ENCODE measurements around the gene WDR88. TPM values are rescaled to one million over a fixed set of nuclear protein-coding genes. Genes with fewer than 3 reads are reported as not detected.

Gene WDR88
- polyA plus RNA-seq, 4 donors: 0.56 TPM; not detected in 3

GRCh38 chr19:33199441-33200265, 67.7 kb downstream of the WDR88 start:
- Histone ChIP-seq H3K27ac (ENCODE audit: low read depth in 1 of 3, low read length in 2 of 3) (no peak overlapping the region), H3K9me3 (ENCODE audit: control insufficient read depth in 2 of 2, insufficient read depth in 1 of 2, low read depth in 1 of 2, low read length in 1 of 2) (no peaks in the 10 kb centered on the region), H3K36me3 (ENCODE audit: control insufficient read depth in 3 of 3, insufficient read depth in 2 of 3, low read depth in 1 of 3, low read length in 3 of 3) (peaks cover 0 to 79% (median 0%) of the 10 kb centered on the region in 3 donors), H3K27me3 (ENCODE audit: control insufficient read depth in 3 of 3, insufficient read depth in 3 of 3, low read length in 3 of 3) (no peaks in the 10 kb centered on the region), H3K4me1 (ENCODE audit: control insufficient read depth in 3 of 3, insufficient read depth in 2 of 3, low read depth in 1 of 3, low read length in 2 of 3) (peaks cover 0 to 11% (median 0%) of the 10 kb centered on the region in 3 donors), H3K4me3 (ENCODE audit: low read depth in 1 of 3, low read length in 3 of 3) (no peak overlapping the region)
- FAIRE-seq: no peak
- DNase-seq: no peak
- WGBS, 3 donors: 65 to 77% (median 74%) methylated on average over 8 of the region's 8 CpGs

- FAIRE-seq: no peak
- no peak overlapping the region for H3K27ac ChIP-seq (ENCODE audit: low read depth in 1 of 3, low read length in 2 of 3)
- peaks cover 0 to 95% (median 0%) of the 10 kb centered on the region in 3 donors for H3K36me3 ChIP-seq (ENCODE audit: control insufficient read depth in 3 of 3, insufficient read depth in 2 of 3, low read depth in 1 of 3, low read length in 3 of 3)
- H3K9me3 ChIP-seq (ENCODE audit: control insufficient read depth in 2 of 2, insufficient read depth in 1 of 2, low read depth in 1 of 2, low read length in 1 of 2): no peaks in the 10 kb centered on the region
- H3K4me3 ChIP-seq (ENCODE audit: low read depth in 1 of 3, low read length in 3 of 3): no peak overlapping the region
- no peak for DNase-seq
- no peaks in the 10 kb centered on the region for H3K27me3 ChIP-seq (ENCODE audit: control insufficient read depth in 3 of 3, insufficient read depth in 3 of 3, low read length in 3 of 3)
- peaks cover 0 to 3% (median 0%) of the 10 kb centered on the region in 3 donors for H3K4me1 ChIP-seq (ENCODE audit: control insufficient read depth in 3 of 3, insufficient read depth in 2 of 3, low read depth in 1 of 3, low read length in 2 of 3)
- 86 to 93% (median 87%) methylated on average over 6 of the region's 6 CpGs for WGBS, 3 donors
These were observed 69.6 kb downstream of the WDR88 start for GRCh38 chr19:33201473-33201872.

GRCh38 chr19:33201886-33202545, 70.1 kb downstream of the WDR88 start:
- Histone ChIP-seq H3K27me3 (ENCODE audit: control insufficient read depth in 3 of 3, insufficient read depth in 3 of 3, low read length in 3 of 3) (no peaks in the 10 kb centered on the region), H3K36me3 (ENCODE audit: control insufficient read depth in 3 of 3, insufficient read depth in 2 of 3, low read depth in 1 of 3, low read length in 3 of 3) (peaks cover 0 to 93% (median 0%) of the 10 kb centered on the region in 3 donors), H3K4me1 (ENCODE audit: control insufficient read depth in 3 of 3, insufficient read depth in 2 of 3, low read depth in 1 of 3, low read length in 2 of 3) (peaks cover 0 to 3% (median 0%) of the 10 kb centered on the region in 3 donors), H3K4me3 (ENCODE audit: low read depth in 1 of 3, low read length in 3 of 3) (no peak overlapping the region), H3K9me3 (ENCODE audit: control insufficient read depth in 2 of 2, insufficient read depth in 1 of 2, low read depth in 1 of 2, low read length in 1 of 2) (no peaks in the 10 kb centered on the region), H3K27ac (ENCODE audit: low read depth in 1 of 3, low read length in 2 of 3) (no peak overlapping the region)
- FAIRE-seq: no peak
- DNase-seq: no peak
- whole genome bisulfite sequencing, 3 donors: 90 to 94% (median 91%) methylated on average over 14 to 15 of the region's 15 CpGs

GRCh38 chr19:33202546-33203507, 70.9 kb downstream of the WDR88 start:
- Histone ChIP-seq H3K9me3 (ENCODE audit: control insufficient read depth in 2 of 2, insufficient read depth in 1 of 2, low read depth in 1 of 2, low read length in 1 of 2) (no peaks in the 10 kb centered on the region), H3K36me3 (ENCODE audit: control insufficient read depth in 3 of 3, insufficient read depth in 2 of 3, low read depth in 1 of 3, low read length in 3 of 3) (peaks cover 0 to 93% (median 0%) of the 10 kb centered on the region in 3 donors), H3K4me3 (ENCODE audit: low read depth in 1 of 3, low read length in 3 of 3) (no peak overlapping the region), H3K27ac (ENCODE audit: low read depth in 1 of 3, low read length in 2 of 3) (no peak overlapping the region), H3K27me3 (ENCODE audit: control insufficient read depth in 3 of 3, insufficient read depth in 3 of 3, low read length in 3 of 3) (no peaks in the 10 kb centered on the region), H3K4me1 (ENCODE audit: control insufficient read depth in 3 of 3, insufficient read depth in 2 of 3, low read depth in 1 of 3, low read length in 2 of 3) (no peaks in the 10 kb centered on the region)
- no peak for FAIRE-seq
- 89 to 91% (median 90%) methylated on average over 27 of the region's 27 CpGs for WGBS, 3 donors
- DNase-seq: no peak

GRCh38 chr19:33203529-33203928, 71.6 kb downstream of the WDR88 start:
- H3K27me3 ChIP-seq (ENCODE audit: control insufficient read depth in 3 of 3, insufficient read depth in 3 of 3, low read length in 3 of 3): no peaks in the 10 kb centered on the region
- 81 to 87% (median 85%) methylated on average over 6 of the region's 6 CpGs for WGBS, 3 donors
- no peak overlapping the region for H3K27ac ChIP-seq (ENCODE audit: low read depth in 1 of 3, low read length in 2 of 3)
- no peaks in the 10 kb centered on the region for H3K9me3 ChIP-seq (ENCODE audit: control insufficient read depth in 2 of 2, insufficient read depth in 1 of 2, low read depth in 1 of 2, low read length in 1 of 2)
- no peaks in the 10 kb centered on the region for H3K4me1 ChIP-seq (ENCODE audit: control insufficient read depth in 3 of 3, insufficient read depth in 2 of 3, low read depth in 1 of 3, low read length in 2 of 3)
- H3K4me3 ChIP-seq (ENCODE audit: low read depth in 1 of 3, low read length in 3 of 3): no peak overlapping the region
- DNase-seq (no peak), FAIRE-seq (no peak)
- peaks cover 0 to 93% (median 0%) of the 10 kb centered on the region in 3 donors for H3K36me3 ChIP-seq (ENCODE audit: control insufficient read depth in 3 of 3, insufficient read depth in 2 of 3, low read depth in 1 of 3, low read length in 3 of 3)

- Histone ChIP-seq H3K9me3 (ENCODE audit: control insufficient read depth in 2 of 2, insufficient read depth in 1 of 2, low read depth in 1 of 2, low read length in 1 of 2) (no peaks in the 10 kb centered on the region), H3K4me3 (ENCODE audit: low read depth in 1 of 3, low read length in 3 of 3) (no peak overlapping the region), H3K36me3 (ENCODE audit: control insufficient read depth in 3 of 3, insufficient read depth in 2 of 3, low read depth in 1 of 3, low read length in 3 of 3) (peaks cover 0 to 90% (median 0%) of the 10 kb centered on the region in 3 donors), H3K4me1 (ENCODE audit: control insufficient read depth in 3 of 3, insufficient read depth in 2 of 3, low read depth in 1 of 3, low read length in 2 of 3) (no peaks in the 10 kb centered on the region), H3K27ac (ENCODE audit: low read depth in 1 of 3, low read length in 2 of 3) (no peak overlapping the region), H3K27me3 (ENCODE audit: control insufficient read depth in 3 of 3, insufficient read depth in 3 of 3, low read length in 3 of 3) (no peaks in the 10 kb centered on the region)
- FAIRE-seq (no peak), DNase-seq (no peak)
- 86 to 91% (median 90%) methylated on average over 29 to 32 of the region's 32 CpGs for WGBS, 3 donors
These were observed 72.4 kb downstream of the WDR88 start for GRCh38 chr19:33204136-33204973.

GRCh38 chr19:33205110-33205509, 73.2 kb downstream of the WDR88 start:
- no peaks in the 10 kb centered on the region for H3K27me3 ChIP-seq (ENCODE audit: control insufficient read depth in 3 of 3, insufficient read depth in 3 of 3, low read length in 3 of 3)
- no peak overlapping the region for H3K4me3 ChIP-seq (ENCODE audit: low read depth in 1 of 3, low read length in 3 of 3)
- H3K9me3 ChIP-seq (ENCODE audit: control insufficient read depth in 2 of 2, insufficient read depth in 1 of 2, low read depth in 1 of 2, low read length in 1 of 2): no peaks in the 10 kb centered on the region
- DNase-seq (no peak), FAIRE-seq (no peak)
- peaks cover 0 to 89% (median 0%) of the 10 kb centered on the region in 3 donors for H3K36me3 ChIP-seq (ENCODE audit: control insufficient read depth in 3 of 3, insufficient read depth in 2 of 3, low read depth in 1 of 3, low read length in 3 of 3)
- no peak overlapping the region for H3K27ac ChIP-seq (ENCODE audit: low read depth in 1 of 3, low read length in 2 of 3)
- H3K4me1 ChIP-seq (ENCODE audit: control insufficient read depth in 3 of 3, insufficient read depth in 2 of 3, low read depth in 1 of 3, low read length in 2 of 3): no peaks in the 10 kb centered on the region
- 93 to 96% (median 94%) methylated on average over 24 to 27 of the region's 27 CpGs for WGBS, 3 donors

Data from small intestine (tissue), 7 donors.